GM21825 (cell line): ENCODE measurements around the gene ATP6V1F.

Experiments used
- ATAC-seq: cut with Tn5 transposase; IDR thresholded peaks from one replicate; pipeline ENCODE4 v1.9.1; 2021; ENCODE audit warnings: mild to moderate bottlenecking, moderate library complexity; ENCODE audit not compliant: unreplicated experiment

The ATP6V1F gene

GRCh38 chr7:128914566-128915151, 52.0 kb downstream of the ATP6V1F start:
- peak; percentile 50 for ATAC-seq

- ATAC-seq, result peak; percentile 19
Observed at GRCh38 chr7:128915271-128915819, 52.7 kb downstream of the ATP6V1F start.
